Measurements from ENCODE around the gene SLC7A7.
"Not testable (repeated sequence)": the region's sequence is repeated elsewhere in the genome, so short reads cannot be mapped to it uniquely, and the experiment has no call there.

SLC7A7 gene

DNA sequence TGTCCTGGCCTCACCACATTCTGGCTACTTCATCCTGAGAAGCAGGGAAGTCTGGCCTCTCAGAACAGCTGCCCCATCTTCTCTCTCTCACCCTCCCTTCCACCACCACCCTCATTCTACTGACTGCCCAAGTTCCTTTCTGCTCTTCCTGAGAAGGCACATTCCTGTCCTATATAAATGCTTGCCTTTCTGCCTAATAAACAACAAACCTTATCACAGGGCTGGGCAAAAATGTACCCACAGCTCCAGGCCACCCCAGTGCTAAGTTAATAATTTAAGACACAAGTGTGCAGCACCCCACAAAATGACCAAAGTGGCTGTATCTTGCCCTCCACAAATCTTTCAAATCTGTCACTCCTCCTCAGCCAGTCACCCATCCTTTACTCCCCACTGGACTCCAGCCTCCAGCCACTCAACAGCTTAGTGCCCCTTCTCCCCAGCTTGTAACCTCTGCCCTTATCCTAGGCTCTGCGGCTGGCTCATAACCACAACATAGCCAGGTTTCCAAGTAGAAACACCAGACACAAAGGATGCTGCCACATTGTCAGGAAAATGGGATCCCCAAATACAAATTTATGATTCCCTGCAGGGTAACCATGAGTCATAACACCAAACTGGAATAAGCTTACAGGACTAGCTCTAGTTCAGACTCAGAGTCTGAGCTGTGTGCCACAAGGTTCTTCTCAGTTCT is 33.8 kb downstream of the SLC7A7 start:
- DNase-seq = no peak

DNA sequence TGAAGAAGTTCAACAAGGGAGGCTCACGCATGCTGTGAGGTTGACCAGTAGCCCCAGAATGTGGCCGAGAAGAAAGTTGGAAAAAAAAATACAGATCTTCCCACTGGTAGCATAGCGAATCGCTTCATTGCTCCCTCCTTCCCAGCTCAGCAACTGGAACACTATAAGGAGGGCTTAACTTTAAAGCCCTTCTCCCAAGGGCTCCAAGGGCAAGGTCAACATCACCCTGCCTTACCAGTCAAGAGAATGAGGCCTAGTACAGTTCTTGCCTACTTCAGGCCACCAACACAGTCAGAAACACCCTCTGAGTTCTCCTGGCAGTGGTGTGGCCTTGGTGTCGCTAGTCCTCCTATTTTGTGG is 34.3 kb downstream of the SLC7A7 start:
- DNase-seq = no peak

DNA sequence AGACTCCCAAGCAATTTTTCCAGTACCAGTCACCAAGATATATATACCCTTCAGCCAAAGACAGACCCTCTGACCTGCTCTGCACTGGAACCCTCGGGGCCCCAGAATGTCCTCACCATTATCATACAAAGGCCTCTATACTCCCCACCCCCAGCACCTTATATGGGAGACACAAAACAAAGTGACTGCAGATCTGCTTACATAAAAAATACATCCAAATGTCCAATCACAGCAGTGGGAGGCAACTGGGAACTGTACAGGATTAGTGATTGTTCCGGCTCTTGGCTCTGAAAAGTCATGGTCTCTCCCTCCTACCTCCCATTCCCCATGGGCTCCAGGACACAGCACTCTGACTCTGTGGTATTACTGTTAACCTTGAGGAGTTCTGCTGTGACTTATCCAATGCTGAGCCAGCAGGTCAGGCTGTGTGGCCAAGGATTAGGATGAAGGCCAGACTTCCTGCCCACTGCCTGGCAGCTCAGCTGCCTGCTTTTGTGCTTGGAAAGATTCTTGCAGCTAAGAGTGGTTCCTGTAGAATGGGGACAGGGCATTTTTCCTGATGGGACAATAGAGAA is 35.0 kb downstream of the SLC7A7 start:
- DNase-seq = no peak

DNA sequence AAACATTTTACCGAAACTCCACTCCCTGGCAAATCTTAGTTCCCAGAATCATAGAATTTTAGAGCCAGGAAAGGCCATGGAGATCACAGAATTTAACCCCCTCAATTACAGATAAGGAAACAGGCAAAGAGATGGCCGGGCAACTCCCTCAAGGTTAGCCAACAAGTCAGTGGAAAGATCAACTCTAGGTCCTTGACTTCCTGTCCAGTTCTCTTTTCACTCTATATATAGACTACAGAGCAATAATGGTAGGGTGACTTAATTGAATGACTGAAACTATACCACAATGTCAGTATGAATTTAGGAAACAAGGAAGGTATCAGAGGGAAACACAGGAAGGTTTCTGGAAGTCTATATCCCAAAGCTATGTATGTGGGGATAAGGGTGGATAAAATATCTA is 37.2 kb downstream of the SLC7A7 start:
- no peak for DNase-seq

DNA sequence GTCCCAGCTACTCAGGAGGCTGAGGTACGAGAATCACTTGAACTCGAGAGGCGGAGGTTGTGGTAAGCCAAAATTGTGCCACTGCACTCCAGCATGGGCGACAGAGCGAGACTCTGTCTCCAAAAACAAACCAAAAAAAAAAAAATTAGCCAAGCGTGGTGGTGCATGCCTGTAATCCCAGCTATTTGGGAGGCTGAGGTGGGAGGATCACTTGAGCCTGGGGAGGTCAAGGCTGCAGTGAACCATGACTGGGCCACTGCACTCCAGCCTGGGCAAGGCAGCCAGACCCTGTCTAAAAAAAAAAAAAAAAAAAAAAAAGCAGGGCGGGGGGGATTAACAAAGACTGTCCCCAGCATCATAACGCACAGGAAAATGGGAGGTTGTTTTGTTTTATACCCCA is 38.4 kb downstream of the SLC7A7 start:
- not testable (repeated sequence) for DNase-seq

DNA sequence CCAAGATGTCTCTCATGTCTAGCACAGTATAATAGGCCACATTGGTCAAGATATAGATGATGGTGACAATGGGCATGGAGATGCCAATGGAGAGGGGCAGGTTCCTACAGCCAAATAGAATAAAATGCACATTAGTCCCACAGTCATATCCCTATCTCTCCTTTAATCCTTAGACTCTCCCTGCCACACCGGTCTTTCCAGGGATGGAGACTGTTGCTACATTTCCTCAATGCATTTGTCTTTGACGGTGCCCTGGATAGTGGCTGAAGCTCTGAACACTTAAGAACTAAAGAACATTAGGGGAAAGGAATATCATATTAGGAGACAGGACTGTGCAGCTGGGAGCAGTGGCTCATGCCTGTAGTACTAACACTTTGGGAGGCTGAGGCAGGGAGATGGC is 39.0 kb downstream of the SLC7A7 start:
- no peak for DNase-seq

DNA sequence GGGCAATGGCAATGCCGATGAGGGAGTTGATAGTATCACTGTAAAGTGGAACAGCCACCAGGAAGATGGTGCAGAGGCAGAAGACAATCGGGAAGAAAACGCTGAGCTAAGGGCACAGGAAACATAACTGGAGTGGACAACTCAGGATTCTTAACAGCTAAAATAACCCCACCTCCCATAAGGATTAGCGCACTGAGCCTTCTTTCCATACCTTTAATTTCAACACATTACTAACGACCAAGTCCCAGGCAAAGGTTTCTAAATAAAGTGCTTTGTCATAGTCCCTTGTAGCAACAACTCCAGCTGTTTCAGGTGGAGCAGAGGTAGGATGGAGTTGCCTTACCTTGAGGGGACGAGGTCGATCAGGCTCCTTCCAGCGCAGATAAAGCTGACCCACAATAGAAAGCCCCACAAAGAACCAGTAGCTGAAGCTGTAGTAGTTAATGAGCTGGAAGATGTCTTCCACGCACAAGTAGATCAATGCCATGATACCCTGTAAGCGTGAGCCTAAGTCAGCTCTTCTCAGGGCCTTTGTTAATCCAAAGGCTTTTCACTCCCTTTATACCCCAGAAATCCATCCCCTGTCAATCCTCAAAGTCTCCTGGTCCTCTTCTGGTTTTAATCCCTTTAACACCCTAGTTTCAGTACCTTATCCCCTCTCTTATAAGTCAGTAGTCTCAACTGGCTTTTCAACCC is 41.1 kb downstream of the SLC7A7 start:
- DNase-seq = no peak

DNA sequence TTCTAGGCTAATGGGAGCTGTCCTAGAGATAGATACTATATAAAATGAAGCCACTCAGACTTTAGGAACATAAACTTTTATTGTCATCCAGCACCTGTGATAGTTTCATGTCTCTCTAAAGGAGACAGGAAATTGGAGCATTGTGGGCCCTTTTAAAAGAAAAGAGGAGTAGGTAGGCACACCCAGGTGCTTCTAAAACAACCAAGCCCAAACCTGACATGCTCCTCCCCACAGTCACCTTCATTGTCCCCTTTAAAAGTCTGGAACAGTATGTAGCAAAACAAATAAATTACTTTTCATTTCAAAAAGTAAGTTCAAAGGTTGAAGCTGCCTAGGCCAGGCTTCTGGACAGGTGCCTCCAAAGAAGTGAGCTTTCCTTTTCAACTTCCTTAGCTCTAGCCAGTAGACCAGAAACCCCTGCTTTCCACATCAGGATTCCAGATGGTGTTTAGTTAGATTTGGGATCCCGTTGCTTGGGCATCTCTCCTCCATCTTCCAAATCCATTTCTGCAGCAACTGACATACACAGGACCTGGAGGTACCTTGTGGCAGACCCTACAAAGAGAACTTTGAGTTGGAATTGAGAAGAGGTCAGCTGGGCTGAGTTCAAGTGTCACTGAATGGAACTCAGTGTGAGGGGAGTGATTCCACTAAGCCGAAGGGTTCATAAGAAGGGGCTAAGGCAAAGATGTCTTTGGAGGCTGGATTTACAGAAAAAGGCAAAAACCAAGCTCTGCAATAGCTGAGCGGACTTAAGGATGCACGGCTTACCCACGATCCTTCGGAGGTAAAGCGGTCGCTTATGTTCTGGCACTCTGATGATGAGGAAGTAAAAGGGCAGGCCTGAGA is 41.8 kb downstream of the SLC7A7 start:
- DNase-seq = no peak

DNA sequence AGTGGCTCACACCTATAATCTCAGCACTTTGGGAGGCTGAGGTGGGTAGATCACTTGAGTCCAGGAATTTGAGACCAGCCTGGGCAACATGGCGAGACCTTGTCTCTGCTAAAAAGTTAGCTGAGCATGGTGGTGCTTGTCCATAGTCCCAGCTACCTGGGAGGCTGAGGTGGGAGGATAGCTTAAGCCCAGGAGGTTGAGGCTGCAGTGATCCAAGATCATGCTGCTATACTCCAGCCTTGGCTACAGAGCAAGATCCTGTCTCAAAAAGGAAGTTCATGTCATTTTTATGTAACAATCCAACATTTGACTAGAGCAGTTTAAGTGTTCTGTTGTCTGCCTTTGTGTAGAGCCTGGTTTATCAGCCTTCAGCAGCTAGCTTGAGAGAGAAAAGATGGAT is 42.5 kb downstream of the SLC7A7 start:
- no peak for DNase-seq

DNA sequence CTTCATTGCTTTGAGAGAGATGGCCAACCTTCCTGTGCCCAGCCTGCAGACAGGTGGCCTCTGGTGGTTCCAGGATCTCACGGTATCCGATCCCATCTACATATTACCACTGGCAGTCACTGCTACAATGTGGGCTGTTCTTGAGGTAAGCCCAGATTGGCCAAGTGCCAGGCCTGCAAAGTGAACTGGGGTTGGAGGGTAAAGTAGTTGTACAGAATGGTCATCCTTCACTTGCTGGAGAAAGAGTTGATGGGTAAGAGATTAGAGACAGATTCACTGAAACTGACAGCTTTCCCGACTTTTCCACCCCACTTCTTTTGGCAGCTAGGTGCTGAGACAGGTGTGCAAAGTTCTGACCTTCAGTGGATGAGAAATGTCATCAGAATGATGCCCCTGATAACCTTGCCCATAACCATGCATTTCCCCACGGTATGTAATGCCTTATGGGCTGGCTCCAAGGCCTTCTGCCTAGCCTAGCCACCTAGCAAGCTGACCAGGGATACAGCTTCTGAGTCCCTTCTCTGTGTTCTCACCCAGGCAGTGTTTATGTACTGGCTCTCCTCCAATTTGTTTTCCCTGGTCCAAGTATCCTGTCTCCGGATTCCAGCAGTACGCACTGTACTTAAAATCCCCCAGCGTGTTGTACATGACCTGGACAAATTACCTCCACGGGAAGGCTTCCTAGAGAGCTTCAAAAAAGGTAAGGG is 44.6 kb downstream of the SLC7A7 start:
- no peak for DNase-seq

DNA sequence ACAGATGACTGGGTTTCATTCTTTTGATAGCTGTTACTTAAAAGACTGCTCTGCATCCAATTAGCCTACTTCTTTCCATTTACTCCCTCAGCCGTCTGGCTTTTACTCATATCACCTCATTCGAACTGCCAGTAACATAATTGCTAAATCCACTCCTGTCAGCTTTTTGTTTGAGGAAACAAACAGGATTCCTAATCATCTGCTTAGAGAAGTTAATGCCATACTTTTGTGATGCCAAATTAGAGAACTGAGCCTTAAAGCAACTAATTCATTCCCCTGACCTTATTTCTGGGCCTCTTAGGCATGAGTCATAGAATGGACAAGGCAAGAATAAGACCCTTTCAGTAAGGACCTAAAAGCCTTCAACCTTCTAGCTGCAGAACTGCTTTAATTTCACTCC is 45.9 kb downstream of the SLC7A7 start:
- no peak for DNase-seq

DNA sequence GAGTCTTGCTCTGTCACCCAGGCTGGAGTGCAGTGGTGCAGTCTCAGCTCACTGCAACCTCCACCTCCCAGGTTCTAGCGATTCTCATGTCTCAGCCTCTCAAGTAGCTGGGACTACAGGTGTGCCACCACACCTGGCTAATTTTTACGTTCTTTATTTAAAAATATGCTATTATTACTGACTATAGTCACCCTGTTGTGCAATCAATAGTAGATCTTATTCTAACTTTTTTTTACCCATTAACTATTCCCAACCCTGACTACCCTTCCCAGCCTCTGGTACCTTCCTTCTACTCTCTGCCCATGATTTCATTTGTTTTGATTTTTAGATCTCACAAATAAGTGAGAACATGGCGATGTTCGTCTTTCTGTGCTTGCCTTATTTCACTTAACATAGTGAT is 46.3 kb downstream of the SLC7A7 start:
- DNase-seq = no peak

DNA sequence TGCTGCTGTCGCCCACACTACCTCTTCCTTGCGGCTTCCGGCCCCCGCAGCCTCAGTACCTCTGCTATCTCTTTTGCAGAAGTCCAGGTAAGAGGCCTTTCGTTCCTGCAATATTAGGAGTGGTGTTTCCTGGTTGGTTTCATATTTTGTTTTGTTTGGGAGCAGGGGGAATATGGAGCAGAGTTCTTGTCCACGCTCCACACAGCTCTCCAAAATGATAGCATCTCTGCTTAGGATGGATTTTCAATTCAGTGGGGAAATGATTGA is 48.0 kb downstream of the SLC7A7 start:
- no peak for DNase-seq

DNA sequence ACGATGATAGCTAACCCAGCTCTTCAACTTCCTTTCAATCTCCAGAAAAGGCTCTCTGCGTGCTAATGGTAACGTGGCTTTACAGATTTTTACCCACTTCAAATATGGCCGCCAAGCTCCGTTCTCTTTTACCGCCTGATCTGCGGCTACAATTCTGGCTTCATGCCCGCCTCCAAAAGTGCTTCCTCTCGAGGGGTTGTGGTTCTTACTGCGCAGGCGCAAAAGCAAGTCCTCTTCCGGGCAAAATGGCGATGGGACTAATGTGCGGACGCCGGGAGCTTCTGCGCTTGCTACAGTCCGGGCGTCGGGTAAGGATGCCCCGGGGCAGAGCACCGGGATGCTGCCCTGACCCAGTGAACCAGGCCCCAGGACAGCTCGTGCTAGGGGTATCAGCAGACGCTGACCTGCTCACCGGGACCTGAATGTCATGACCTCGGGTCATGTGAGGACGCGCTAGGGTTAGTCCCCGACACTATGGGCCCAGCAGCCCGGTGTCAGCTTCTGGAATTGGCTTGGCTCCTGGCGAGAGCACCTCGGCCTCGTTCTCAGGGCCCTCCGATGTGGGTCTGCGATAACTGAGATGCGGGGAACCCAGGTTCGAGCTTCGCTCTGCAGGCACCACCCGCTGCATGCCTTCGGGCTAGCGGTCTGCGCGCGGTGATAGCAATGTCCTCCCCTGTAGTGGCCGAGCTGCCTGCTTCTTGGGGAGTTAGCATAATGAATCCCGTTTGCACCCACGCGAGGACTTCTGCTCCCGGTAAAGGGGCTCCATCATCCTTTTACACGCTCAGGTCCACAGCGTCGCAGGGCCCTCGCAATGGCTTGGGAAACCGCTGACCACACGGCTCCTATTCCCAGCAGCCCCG is 48.5 kb downstream of the SLC7A7 start, which contains the start of gene OXA1L:
TSS of gene OXA1L (plus strand) at position 232 of the 866 bp plus-strand sequence. CDS start at position 246, 14 bp downstream.
- peak; percentile 95 to 99 (median 99) for DNase-seq

DNA sequence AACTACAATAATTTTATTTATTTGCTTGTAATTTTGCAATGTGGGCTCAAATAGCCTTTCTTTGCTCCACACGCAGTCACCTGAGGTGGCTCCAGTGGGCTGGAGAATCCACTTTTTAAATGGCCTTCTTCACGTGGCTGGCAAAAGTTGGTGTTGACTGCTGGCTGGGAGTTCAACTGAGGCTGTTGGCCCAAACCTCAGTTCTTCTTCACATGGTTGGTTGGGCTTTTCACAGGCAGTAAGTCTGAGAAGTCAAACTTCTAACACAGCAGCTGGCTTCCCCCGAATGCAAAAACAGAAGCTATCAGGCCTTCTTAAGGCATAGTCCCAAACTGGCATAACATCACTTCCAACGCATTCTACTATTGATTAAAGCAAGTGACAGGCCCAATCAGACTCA is 50.9 kb downstream of the SLC7A7 start:
- no peak for DNase-seq

DNA sequence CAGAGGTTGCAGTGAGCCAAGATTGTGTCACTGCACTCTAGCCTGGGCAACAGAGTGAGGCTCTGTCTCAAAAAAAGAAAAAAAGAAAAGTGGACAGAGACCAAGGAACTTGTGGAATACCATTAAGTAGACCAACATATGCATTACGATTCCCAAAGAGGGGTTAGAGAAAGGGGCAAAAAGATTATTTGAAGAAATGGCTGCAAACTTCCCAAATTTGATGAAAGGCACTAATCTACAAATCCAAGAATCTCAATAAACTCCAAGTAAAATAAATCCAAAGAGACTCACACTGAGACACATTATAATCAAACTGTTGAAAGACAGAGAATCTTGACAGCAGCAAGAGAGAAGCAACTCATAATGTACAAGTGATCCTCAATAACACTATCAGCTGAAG is 53.5 kb downstream of the SLC7A7 start:
- no peak for DNase-seq

DNA sequence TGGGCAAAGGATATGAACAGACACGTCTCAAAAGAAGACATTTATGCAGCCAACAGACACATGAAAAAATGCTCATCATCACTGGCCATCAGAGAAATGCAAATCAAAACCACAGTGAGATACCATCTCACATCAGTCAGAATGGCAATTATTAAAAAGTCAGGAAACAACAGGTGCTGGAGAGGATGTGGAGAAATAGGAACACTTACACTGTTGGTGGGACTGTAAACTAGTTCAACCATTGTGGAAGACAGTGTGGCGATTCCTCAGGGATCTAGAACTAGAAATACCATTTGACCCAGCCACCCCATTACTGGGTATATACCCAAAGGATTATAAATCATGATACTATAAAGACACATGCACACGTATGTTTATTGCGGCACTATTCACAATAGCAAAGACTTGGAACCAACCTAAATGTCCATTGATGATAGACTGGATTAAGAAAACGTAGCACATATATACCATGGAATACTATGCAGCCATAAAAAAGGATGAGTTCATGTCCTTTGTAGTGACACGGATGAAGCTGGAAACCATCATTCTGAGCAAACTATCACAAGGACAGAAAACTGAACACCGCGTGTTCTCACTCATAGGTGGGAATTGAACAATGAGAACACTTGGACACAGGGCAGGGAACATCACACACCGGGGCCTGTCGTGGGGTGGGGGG is 57.1 kb downstream of the SLC7A7 start:
- not testable (repeated sequence) for DNase-seq

DNA sequence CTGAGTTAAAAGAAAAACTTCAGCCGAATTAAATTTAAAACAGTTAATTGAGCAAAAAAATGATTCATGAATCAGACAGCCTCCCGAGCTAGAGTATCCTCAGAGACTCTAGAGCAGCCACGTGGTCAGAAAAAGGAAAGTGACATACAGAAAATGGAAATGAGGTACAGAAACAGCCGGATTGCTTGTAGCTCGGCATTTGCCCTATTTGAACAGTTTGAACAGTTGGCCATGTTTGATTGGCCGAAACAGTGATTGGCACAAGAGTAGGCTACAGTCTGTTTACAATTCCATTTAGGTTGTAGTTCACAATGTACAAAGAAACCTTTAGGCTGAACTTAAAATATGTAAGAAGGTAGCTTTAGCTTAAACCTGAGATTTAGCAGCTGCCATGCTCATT is 61.6 kb downstream of the SLC7A7 start:
- DNase-seq = no peak

DNA sequence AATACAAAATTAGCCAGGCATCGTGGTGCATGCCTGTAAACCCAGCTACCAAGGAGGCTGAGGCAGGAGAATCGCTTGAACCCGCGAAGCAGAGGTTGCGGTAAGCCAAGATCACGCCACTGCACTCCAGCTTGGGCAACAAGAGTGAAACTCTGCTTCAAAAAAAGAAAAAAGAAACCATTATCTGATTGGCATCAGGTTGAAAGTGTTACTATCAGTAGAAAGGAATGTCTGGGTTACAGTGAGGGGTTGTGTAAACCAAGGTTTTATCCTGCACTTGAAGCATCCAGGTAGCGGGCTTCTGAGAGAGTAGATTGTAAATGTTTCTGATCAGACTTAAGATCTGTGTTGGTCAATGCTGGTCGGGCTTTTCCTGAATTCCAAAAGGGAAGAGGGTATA is 62.8 kb downstream of the SLC7A7 start:
- DNase-seq = no peak

DNA sequence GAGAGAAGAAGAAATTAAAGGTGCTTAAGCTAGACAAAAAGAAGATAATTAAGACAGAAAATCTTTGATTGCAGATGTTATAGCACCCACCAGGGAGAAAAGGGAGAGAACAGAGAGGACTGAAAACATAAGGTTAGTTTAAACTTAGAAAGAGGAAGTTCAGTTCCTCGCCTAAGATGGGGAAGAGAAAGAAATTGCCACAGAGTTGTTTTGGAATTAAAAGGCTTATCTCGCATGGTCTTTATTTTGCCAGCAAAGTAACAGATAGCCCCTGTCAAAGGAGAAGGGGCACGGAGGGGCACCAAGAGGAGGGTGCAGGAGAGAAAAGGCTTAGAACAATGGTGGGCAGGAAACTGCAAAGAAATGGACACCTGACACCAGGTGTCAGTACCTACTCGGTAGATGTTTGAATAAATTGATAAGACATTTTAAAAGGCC is 66.6 kb downstream of the SLC7A7 start:
- no peak for DNase-seq

DNA sequence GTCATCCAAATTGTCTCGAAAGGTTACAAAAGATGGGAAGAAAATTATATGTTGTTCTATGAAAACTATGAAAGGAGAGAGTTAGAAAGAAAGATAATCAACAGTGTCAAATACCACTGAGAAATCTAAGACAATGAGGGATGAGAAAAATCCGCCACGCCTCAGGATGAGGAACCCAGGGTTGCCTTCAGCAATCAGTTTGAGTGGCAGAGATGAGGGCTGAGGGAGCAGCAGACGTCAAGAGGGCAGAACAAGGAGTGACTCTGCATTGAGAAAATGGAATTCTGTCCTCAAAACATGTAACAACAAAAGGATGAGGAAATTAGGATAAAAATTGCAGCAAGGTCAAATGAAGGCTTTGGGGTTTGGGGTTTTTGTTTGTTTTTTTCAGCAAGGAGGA is 67.0 kb downstream of the SLC7A7 start:
- DNase-seq = no peak

Measured in NCI-H1417 (cell line).